Measurements from ENCODE around the gene AGAP5. TPM values are rescaled to one million over a fixed set of nuclear protein-coding genes. Genes with fewer than 3 reads are reported as not detected.

Gene AGAP5
- total and polyA plus RNA-seq, 9 of the 15 experiments (the other 6 are each of a cell fraction or from before 2014, with no cell fraction given): 0.32 to 7.5 (median 5.3) TPM

DNA sequence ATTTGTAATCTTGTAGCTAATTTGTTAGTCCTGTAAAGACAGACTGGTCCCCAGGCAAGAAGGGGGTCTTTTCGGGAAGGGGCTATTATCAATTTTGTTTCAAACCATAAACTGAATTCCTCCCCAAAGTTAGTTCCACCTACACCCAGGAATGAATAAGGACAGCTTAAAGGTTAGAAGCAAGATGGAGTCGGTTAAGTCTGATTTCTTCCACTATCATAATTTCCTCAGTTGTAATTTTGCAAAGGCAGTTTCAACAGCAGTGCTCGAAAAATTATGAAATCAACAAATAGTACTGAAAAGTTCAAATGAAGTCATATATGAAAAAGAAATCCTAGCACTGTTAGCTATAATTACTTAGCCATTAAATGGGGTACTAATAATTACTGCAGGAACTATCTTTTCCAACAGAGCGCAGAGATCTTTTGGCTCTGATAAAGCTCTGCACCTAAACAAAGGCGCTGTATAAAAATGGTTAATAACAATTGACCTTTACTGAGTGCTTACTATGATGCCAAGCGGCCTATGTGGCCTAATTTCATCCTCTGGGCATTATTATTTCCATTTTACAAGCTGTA, 45.5 kb upstream of the AGAP5 start (continued):
- no peak for TF ChIP-seq MED1 (CRISPR knock-in tag; IDR thresholded peaks at IDR 0.05; ENCODE audit: borderline replicate concordance)
- TF ChIP-seq, protein P1, sequence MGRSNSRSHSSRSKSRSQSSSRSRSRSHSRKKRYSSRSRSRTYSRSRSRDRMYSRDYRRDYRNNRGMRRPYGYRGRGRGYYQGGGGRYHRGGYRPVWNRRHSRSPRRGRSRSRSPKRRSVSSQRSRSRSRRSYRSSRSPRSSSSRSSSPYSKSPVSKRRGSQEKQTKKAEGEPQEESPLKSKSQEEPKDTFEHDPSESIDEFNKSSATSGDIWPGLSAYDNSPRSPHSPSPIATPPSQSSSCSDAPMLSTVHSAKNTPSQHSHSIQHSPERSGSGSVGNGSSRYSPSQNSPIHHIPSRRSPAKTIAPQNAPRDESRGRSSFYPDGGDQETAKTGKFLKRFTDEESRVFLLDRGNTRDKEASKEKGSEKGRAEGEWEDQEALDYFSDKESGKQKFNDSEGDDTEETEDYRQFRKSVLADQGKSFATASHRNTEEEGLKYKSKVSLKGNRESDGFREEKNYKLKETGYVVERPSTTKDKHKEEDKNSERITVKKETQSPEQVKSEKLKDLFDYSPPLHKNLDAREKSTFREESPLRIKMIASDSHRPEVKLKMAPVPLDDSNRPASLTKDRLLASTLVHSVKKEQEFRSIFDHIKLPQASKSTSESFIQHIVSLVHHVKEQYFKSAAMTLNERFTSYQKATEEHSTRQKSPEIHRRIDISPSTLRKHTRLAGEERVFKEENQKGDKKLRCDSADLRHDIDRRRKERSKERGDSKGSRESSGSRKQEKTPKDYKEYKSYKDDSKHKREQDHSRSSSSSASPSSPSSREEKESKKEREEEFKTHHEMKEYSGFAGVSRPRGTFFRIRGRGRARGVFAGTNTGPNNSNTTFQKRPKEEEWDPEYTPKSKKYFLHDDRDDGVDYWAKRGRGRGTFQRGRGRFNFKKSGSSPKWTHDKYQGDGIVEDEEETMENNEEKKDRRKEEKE (IDR thresholded peaks at IDR 0.05; ENCODE audit: borderline replicate concordance in 1 of 2, control insufficient read depth in 1 of 2, low read depth in 2 of 2, low read length in 1 of 2): no peak
- TF ChIP-seq, protein P2, sequence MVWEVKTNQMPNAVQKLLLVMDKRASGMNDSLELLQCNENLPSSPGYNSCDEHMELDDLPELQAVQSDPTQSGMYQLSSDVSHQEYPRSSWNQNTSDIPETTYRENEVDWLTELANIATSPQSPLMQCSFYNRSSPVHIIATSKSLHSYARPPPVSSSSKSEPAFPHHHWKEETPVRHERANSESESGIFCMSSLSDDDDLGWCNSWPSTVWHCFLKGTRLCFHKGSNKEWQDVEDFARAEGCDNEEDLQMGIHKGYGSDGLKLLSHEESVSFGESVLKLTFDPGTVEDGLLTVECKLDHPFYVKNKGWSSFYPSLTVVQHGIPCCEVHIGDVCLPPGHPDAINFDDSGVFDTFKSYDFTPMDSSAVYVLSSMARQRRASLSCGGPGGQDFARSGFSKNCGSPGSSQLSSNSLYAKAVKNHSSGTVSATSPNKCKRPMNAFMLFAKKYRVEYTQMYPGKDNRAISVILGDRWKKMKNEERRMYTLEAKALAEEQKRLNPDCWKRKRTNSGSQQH (CRISPR knock-in tag; IDR thresholded peaks at IDR 0.05): peak; percentile 96
- peak; percentile 90 for TF ChIP-seq ZNF75A (CRISPR knock-in tag; IDR thresholded peaks at IDR 0.05)
- TF ChIP-seq, protein P3, sequence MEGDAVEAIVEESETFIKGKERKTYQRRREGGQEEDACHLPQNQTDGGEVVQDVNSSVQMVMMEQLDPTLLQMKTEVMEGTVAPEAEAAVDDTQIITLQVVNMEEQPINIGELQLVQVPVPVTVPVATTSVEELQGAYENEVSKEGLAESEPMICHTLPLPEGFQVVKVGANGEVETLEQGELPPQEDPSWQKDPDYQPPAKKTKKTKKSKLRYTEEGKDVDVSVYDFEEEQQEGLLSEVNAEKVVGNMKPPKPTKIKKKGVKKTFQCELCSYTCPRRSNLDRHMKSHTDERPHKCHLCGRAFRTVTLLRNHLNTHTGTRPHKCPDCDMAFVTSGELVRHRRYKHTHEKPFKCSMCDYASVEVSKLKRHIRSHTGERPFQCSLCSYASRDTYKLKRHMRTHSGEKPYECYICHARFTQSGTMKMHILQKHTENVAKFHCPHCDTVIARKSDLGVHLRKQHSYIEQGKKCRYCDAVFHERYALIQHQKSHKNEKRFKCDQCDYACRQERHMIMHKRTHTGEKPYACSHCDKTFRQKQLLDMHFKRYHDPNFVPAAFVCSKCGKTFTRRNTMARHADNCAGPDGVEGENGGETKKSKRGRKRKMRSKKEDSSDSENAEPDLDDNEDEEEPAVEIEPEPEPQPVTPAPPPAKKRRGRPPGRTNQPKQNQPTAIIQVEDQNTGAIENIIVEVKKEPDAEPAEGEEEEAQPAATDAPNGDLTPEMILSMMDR (IDR thresholded peaks at IDR 0.05 in 2 of 3, conservative IDR thresholded peaks at IDR 0.05 in 1 of 3; ENCODE audit: insufficient read depth in 2 of 3, low read depth in 1 of 3, low read length in 3 of 3): no peak
- peak; percentile 84 for TF ChIP-seq ELF2 (CRISPR knock-in tag; IDR thresholded peaks at IDR 0.05)
- no peak for TF ChIP-seq ZNF785 (CRISPR knock-in tag; IDR thresholded peaks at IDR 0.05)
- TF ChIP-seq, protein P4, sequence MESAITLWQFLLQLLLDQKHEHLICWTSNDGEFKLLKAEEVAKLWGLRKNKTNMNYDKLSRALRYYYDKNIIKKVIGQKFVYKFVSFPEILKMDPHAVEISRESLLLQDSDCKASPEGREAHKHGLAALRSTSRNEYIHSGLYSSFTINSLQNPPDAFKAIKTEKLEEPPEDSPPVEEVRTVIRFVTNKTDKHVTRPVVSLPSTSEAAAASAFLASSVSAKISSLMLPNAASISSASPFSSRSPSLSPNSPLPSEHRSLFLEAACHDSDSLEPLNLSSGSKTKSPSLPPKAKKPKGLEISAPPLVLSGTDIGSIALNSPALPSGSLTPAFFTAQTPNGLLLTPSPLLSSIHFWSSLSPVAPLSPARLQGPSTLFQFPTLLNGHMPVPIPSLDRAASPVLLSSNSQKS (CRISPR knock-in tag; IDR thresholded peaks at IDR 0.05): peak; percentile 91
- TF ChIP-seq ZNF717 (CRISPR knock-in tag; IDR thresholded peaks at IDR 0.05): peak; percentile 92
- TF ChIP-seq TAF1 (IDR thresholded peaks at IDR 0.05; ENCODE audit: control insufficient read depth, extremely low read depth, insufficient read depth, low read length, severe bottlenecking): no peak
- peak; percentile 97 for TF ChIP-seq ZNF76 (CRISPR knock-in tag; IDR thresholded peaks at IDR 0.05; ENCODE audit: borderline replicate concordance)
- no peak for TF ChIP-seq GATAD2B (IDR thresholded peaks at IDR 0.05; ENCODE audit: borderline replicate concordance)
- TF ChIP-seq WHSC1 (IDR thresholded peaks at IDR 0.05; ENCODE audit: low read length): no peak
- no peak for TF ChIP-seq PRPF4 (IDR thresholded peaks at IDR 0.05; ENCODE audit: insufficient read depth, low read depth, low read length, poor library complexity, severe bottlenecking)
- peak; percentile 92 for TF ChIP-seq ZNF133 (CRISPR knock-in tag; IDR thresholded peaks at IDR 0.05)
- TF ChIP-seq, protein P5, sequence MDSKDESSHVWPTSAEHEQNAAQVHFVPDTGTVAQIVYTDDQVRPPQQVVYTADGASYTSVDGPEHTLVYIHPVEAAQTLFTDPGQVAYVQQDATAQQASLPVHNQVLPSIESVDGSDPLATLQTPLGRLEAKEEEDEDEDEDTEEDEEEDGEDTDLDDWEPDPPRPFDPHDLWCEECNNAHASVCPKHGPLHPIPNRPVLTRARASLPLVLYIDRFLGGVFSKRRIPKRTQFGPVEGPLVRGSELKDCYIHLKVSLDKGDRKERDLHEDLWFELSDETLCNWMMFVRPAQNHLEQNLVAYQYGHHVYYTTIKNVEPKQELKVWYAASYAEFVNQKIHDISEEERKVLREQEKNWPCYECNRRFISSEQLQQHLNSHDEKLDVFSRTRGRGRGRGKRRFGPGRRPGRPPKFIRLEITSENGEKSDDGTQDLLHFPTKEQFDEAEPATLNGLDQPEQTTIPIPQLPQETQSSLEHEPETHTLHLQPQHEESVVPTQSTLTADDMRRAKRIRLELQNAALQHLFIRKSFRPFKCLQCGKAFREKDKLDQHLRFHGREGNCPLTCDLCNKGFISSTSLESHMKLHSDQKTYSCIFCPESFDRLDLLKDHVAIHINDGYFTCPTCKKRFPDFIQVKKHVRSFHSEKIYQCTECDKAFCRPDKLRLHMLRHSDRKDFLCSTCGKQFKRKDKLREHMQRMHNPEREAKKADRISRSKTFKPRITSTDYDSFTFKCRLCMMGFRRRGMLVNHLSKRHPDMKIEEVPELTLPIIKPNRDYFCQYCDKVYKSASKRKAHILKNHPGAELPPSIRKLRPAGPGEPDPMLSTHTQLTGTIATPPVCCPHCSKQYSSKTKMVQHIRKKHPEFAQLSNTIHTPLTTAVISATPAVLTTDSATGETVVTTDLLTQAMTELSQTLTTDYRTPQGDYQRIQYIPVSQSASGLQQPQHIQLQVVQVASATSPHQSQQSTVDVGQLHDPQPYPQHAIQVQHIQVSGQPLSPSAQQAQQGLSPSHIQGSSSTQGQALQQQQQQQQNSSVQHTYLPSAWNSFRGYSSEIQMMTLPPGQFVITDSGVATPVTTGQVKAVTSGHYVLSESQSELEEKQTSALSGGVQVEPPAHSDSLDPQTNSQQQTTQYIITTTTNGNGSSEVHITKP (IDR thresholded peaks at IDR 0.05; ENCODE audit: partially characterized antibody): no peak
